Trophoblast cell (in vitro differentiated cells and primary cell): ENCODE data around the gene ATP8B3.
"Not testable (repeated sequence)": the region's sequence is repeated elsewhere in the genome, so short reads cannot be mapped to it uniquely, and the experiment has no call there.

Experiments used
- DNase-seq, 2 donors: peaks; one replicate each; pipeline ENCODE4 v3.0.0-alpha.2; 2016
- H2AFZ ChIP-seq: 2 replicates; pipeline ENCODE4 v1.6.1; 2013; ENCODE audit warnings: low read length, moderate library complexity, mild to moderate bottlenecking; ENCODE audit not compliant: insufficient read depth, poor library complexity
- H2AK5ac ChIP-seq: 2 replicates; pipeline ENCODE4 v1.6.1; 2013; ENCODE audit warnings: mild to moderate bottlenecking, low read length
- H2BK120ac ChIP-seq: 2 replicates; pipeline ENCODE4 v1.6.1; 2013; ENCODE audit warnings: low read length, mild to moderate bottlenecking, moderate library complexity; ENCODE audit not compliant: insufficient read depth, poor library complexity
- H2BK12ac ChIP-seq: 2 replicates; pipeline ENCODE4 v1.6.1; 2013; ENCODE audit warnings: mild to moderate bottlenecking, low read length, moderate library complexity
- H2BK5ac ChIP-seq: 2 replicates; pipeline ENCODE4 v1.6.1; 2013; ENCODE audit warnings: low read length, low read depth, moderate library complexity, mild to moderate bottlenecking; ENCODE audit not compliant: poor library complexity
- H3K14ac ChIP-seq: 2 replicates; pipeline ENCODE4 v1.6.1; 2013; ENCODE audit warnings: mild to moderate bottlenecking, low read length
- H3K18ac ChIP-seq: 2 replicates; pipeline ENCODE4 v1.6.1; 2013; ENCODE audit warnings: mild to moderate bottlenecking, low read length
- H3K23ac ChIP-seq: 2 replicates; pipeline ENCODE4 v1.6.1; 2013; ENCODE audit warnings: low read length
- H3K27ac ChIP-seq: 2 replicates; pipeline ENCODE4 v1.5.1; 2013; ENCODE audit warnings: low read depth, mild to moderate bottlenecking, inconsistent platforms, low read length, moderate library complexity
- H3K27me3 ChIP-seq: 2 replicates; pipeline ENCODE4 v1.6.1; 2013; ENCODE audit warnings: inconsistent platforms, mild to moderate bottlenecking, low read length, moderate library complexity; ENCODE audit not compliant: insufficient read depth
- H3K36me3 ChIP-seq, 2 experiments: 1 replicate in 1 of 2; 2 replicates in 1 of 2; pipeline ENCODE4 v1.6.1; 2013; ENCODE audit warnings: low read length in 2 of 2, mild to moderate bottlenecking in 2 of 2, moderate library complexity in 1 of 2; ENCODE audit not compliant: insufficient read depth in 2 of 2, control insufficient read depth in 1 of 2
- H3K4ac ChIP-seq: 2 replicates; pipeline ENCODE4 v1.6.1; 2013; ENCODE audit warnings: low read depth, mild to moderate bottlenecking, low read length, moderate library complexity
- H3K4me1 ChIP-seq, 2 experiments: 1 replicate in 1 of 2; 2 replicates in 1 of 2; pipeline ENCODE4 v1.6.1; 2013; ENCODE audit warnings: low read length in 2 of 2, mild to moderate bottlenecking in 2 of 2, moderate library complexity in 1 of 2; ENCODE audit not compliant: insufficient read depth in 2 of 2, control insufficient read depth in 1 of 2
- H3K4me2 ChIP-seq: 2 replicates; pipeline ENCODE4 v1.6.1; 2013; ENCODE audit warnings: inconsistent platforms, mild to moderate bottlenecking, low read length, moderate library complexity
- H3K4me3 ChIP-seq: 2 replicates; pipeline ENCODE4 v1.5.1; 2013; ENCODE audit warnings: mild to moderate bottlenecking, low read depth, low read length, inconsistent platforms
- H3K79me1 ChIP-seq: one replicate; pipeline ENCODE4 v1.6.1; 2013; ENCODE audit warnings: low read length
- H3K79me2 ChIP-seq: 2 replicates; pipeline ENCODE4 v1.6.1; 2013; ENCODE audit warnings: low read length, mild to moderate bottlenecking; ENCODE audit not compliant: control insufficient read depth, insufficient read depth, poor library complexity
- H3K9ac ChIP-seq: 2 replicates; pipeline ENCODE4 v1.6.1; 2013; ENCODE audit warnings: mild to moderate bottlenecking, low read length
- H3K9me3 ChIP-seq: 2 replicates; pipeline ENCODE4 v1.6.1; 2013; ENCODE audit warnings: low read depth, mild to moderate bottlenecking, control low read depth, inconsistent platforms, low read length; ENCODE audit not compliant: insufficient read depth
- H4K12ac ChIP-seq: 2 replicates; pipeline ENCODE4 v1.6.1; 2013; ENCODE audit warnings: low read depth, mild to moderate bottlenecking, low read length, moderate library complexity
- H4K8ac ChIP-seq: 2 replicates; pipeline ENCODE4 v1.6.1; 2013; ENCODE audit warnings: low read depth, mild to moderate bottlenecking, low read length, moderate library complexity
- H4K91ac ChIP-seq: one replicate; pipeline ENCODE4 v1.6.1; 2013; ENCODE audit warnings: low read depth, mild to moderate bottlenecking, low read length, moderate library complexity
- WGBS: extraction: QIAGEN DNeasy Blood & Tissue Kit; methylation state at CpG from one replicate; pipeline ENCODE4 v1.1.7; 2013; ENCODE audit warnings: missing lambda C conversion rate; ENCODE audit not compliant: insufficient read length, insufficient coverage; ENCODE audit errors: extremely low coverage; 5-methylcytosine and 5-hydroxymethylcytosine counted together

The ATP8B3 gene

GRCh38 chr19:1797313-1797712 is 14.8 kb downstream of the ATP8B3 start:
- H3K79me1 ChIP-seq, H2BK5ac ChIP-seq, H3K14ac ChIP-seq, H3K23ac ChIP-seq, H3K4ac ChIP-seq, H3K4me1 ChIP-seq, H4K12ac ChIP-seq, H3K9me3 ChIP-seq, H2BK12ac ChIP-seq, H2AFZ ChIP-seq, H3K27me3 ChIP-seq, H3K4me3 ChIP-seq, DNase-seq, H4K91ac ChIP-seq, H3K18ac ChIP-seq, H4K8ac ChIP-seq, H2BK120ac ChIP-seq, H3K79me2 ChIP-seq, H3K4me2 ChIP-seq, H2AK5ac ChIP-seq, H3K9ac ChIP-seq, H3K27ac ChIP-seq, H3K36me3 ChIP-seq: not testable (repeated sequence)
- no CpG with 5 or more reads among the region's 7 CpGs for WGBS

DNA sequence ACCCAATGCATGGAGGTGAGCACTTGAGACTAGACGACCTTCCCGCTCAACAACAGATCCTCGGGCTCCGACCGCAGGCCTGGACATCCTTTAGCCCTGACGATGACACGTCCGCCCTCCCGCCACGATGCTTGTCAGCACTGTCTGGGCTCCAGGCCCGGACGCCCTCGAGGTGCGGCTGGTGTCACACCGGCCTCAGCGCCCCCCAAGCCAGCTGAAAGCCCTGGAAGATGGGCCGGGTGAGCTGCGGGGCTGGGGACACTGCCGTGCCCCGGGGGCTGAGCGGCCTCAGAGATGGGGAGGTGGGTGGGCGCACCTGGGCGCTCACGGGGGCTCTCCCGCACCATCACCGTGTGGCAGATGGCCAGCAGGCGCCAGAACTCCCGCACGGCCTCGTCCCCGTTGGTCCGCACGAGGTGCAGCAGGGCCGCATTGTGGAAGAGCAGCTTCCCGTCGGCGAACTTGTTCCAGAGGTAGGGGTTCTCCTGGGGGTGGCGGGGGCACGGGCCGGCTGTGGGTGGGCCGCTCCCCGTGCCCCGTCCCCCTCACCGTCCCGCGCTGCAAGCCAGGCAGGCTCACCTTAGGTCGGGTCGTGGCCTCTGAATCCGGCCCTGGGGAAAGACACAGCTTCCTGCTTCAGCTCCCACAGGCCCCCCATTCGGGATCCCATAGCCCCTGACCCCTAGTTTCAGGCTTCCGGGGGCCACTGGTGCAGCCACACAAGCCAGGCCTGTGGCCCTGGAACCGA is 15.5 kb downstream of the ATP8B3 start:
- no peaks in the 10 kb centered on the region for H3K4me1 ChIP-seq
- H4K91ac ChIP-seq, result no peak overlapping the region
- no peak overlapping the region for H2BK12ac ChIP-seq
- H3K9me3 ChIP-seq, result peaks cover 3% of the 10 kb centered on the region
- no peak overlapping the region for H2AFZ ChIP-seq
- H3K4ac ChIP-seq, result no peak overlapping the region
- H3K4me3 ChIP-seq, result no peak overlapping the region
- H3K27ac ChIP-seq, result no peak overlapping the region
- H3K9ac ChIP-seq, result no peak overlapping the region
- no peak overlapping the region for H4K8ac ChIP-seq
- H2AK5ac ChIP-seq, result no peak overlapping the region
- H3K4me2 ChIP-seq, result no peak overlapping the region
- no peak overlapping the region for H2BK120ac ChIP-seq
- no peaks in the 10 kb centered on the region for H3K79me2 ChIP-seq
- no peak overlapping the region for H3K23ac ChIP-seq
- H3K14ac ChIP-seq, result no peak overlapping the region
- H4K12ac ChIP-seq, result no peak overlapping the region
- H3K36me3 ChIP-seq, result no peaks in the 10 kb centered on the region
- H2BK5ac ChIP-seq, result no peak overlapping the region
- WGBS, result no CpG with 5 or more reads among the region's 52 CpGs
- no peaks in the 10 kb centered on the region for H3K79me1 ChIP-seq
- no peaks in the 10 kb centered on the region for H3K27me3 ChIP-seq
- no peak for DNase-seq
- no peak overlapping the region for H3K18ac ChIP-seq

DNA sequence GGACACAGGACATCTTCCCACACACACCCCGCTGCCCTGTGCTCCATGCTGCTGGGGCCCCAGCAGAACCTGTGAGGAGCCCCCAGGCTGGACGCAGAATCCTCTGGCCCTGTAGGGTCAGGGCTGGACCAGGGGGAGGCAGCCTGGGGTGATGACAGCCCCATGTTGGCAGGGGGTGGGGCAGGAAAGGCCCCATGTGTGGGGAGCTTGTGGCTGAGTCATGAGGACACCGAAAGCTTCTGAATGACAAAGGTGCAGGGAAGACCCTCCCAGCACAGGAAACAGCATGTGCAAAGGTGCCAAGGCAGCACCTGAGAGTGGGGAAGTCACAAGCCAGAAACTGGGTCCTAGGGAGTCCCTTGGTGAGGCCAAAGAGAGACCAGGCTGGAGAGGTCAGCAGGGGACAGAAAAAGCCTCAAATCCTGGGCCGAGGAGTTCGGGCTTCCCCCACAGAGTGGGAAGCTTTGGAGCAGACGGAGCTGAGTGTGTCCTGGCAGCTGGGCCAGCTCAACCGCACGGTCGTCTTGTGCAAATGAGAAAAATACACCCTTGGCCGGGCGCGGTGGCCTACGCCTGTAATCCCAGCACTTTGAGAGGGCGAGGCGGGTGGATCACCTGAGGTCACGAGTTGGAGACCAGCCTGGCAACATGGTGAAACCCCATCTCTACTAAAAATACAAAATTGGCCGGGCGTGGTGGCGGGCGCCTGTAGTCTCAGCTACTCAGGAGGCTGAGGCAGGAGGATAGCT is 17.5 kb downstream of the ATP8B3 start:
- H3K18ac ChIP-seq, result no peak overlapping the region
- no peak overlapping the region for H2AFZ ChIP-seq
- H3K9me3 ChIP-seq, result peaks cover 7% of the 10 kb centered on the region
- no peaks in the 10 kb centered on the region for H3K36me3 ChIP-seq
- H3K79me1 ChIP-seq, result no peaks in the 10 kb centered on the region
- H3K4me3 ChIP-seq, result no peak overlapping the region
- H3K4me2 ChIP-seq, result no peak overlapping the region
- H4K8ac ChIP-seq, result no peak overlapping the region
- H3K27me3 ChIP-seq, result no peaks in the 10 kb centered on the region
- H2AK5ac ChIP-seq, result no peak overlapping the region
- no peak overlapping the region for H4K91ac ChIP-seq
- H3K27ac ChIP-seq, result no peak overlapping the region
- no peak overlapping the region for H2BK12ac ChIP-seq
- no peak overlapping the region for H3K23ac ChIP-seq
- no peak overlapping the region for H2BK120ac ChIP-seq
- no peak overlapping the region for H3K14ac ChIP-seq
- H3K4ac ChIP-seq, result no peak overlapping the region
- H4K12ac ChIP-seq, result no peak overlapping the region
- no CpG with 5 or more reads among the region's 20 CpGs for WGBS
- DNase-seq, result no peak
- H2BK5ac ChIP-seq, result no peak overlapping the region
- no peaks in the 10 kb centered on the region for H3K4me1 ChIP-seq
- H3K9ac ChIP-seq, result no peak overlapping the region
- H3K79me2 ChIP-seq, result no peaks in the 10 kb centered on the region

DNA sequence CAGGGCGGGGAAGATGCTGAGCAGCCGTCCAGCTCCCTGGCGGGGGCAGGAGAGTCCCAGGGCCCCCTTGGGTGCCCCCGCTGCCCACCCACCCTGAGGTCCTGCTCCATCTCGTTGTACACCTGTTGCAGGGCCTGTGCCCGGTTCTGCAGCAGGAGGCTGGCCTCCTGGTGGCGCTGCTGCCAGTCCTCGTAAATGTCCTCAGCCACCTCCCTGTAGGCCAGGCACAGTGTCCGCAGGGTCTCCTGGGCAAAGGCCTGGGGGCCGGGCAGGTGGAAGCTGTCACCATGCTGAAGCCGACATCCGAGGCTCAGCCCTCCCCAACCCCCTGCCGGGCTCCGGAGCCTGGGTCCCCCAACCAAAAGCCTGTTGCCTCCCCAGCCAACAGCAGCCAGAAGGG is 20.2 kb downstream of the ATP8B3 start:
- Histone ChIP-seq H4K91ac (no peak overlapping the region), H3K79me2 (no peaks in the 10 kb centered on the region), H3K9ac (no peak overlapping the region), H3K14ac (no peak overlapping the region), H2BK12ac (no peak overlapping the region), H3K36me3 (no peaks in the 10 kb centered on the region), H3K79me1 (no peaks in the 10 kb centered on the region), H4K8ac (no peak overlapping the region), H3K4me2 (no peak overlapping the region), H3K23ac (no peak overlapping the region), H3K4me3 (no peak overlapping the region), H2BK5ac (no peak overlapping the region), H2AFZ (no peak overlapping the region), H4K12ac (no peak overlapping the region), H3K4me1 (peaks cover 0 to 3% of the 10 kb centered on the region in 2 experiments), H2AK5ac (no peak overlapping the region), H3K27ac (no peak overlapping the region), H3K4ac (no peak overlapping the region), H3K18ac (no peak overlapping the region), H3K9me3 (peaks cover 7% of the 10 kb centered on the region), H2BK120ac (no peak overlapping the region), H3K27me3 (no peaks in the 10 kb centered on the region)
- no CpG with 5 or more reads among the region's 14 CpGs for WGBS
- DNase-seq, result no peak
